Activated naive CD4-positive, alpha-beta T cell treated with anti-CD3 and anti-CD28 coated beads, Interleukin-2, amount 50 U/mL, for 72 hours (primary cell): ENCODE results near the gene USP47. TPM values are rescaled to one million over a fixed set of nuclear protein-coding genes. Genes with fewer than 3 reads are reported as not detected.

Source experiments
- ATAC-seq, 2 donors: fragments of 150-1000 bp; cut with Tn5 transposase; 2 replicates each; pipeline ENCODE4 v1.10.0; 2021; ENCODE audit warnings: mild to moderate bottlenecking in 2 of 2, moderate library complexity in 2 of 2
- DNase-seq, 2 donors: peaks; one replicate each; pipeline ENCODE4 v3.0.0; 2021 to 2022; ENCODE audit warnings: low spot score in 2 of 2
- H3K27ac Mint-ChIP-seq, 2 donors: one replicate each; pipeline ENCODE4 v1.8.0; 2022; ENCODE audit warnings: mild to moderate bottlenecking in 2 of 2, mixed read lengths in 2 of 2
- H3K36me3 Mint-ChIP-seq, 2 donors: one replicate each; pipeline ENCODE4 v1.8.0; 2022; ENCODE audit warnings: mixed read lengths in 2 of 2
- H3K9me3 Mint-ChIP-seq, 2 donors: one replicate each; pipeline ENCODE4 v1.8.0; 2022; ENCODE audit warnings: mixed read lengths in 2 of 2
- total RNA-seq, 2 donors: library from RNA; stranded (reverse); gene quantifications; one replicate each; pipeline ENCODE4 v1.2.3, GENCODE V29; 2022

Gene USP47
- total RNA-seq, 2 donors from 2014 or later = 39.7 to 51.4 TPM

DNA sequence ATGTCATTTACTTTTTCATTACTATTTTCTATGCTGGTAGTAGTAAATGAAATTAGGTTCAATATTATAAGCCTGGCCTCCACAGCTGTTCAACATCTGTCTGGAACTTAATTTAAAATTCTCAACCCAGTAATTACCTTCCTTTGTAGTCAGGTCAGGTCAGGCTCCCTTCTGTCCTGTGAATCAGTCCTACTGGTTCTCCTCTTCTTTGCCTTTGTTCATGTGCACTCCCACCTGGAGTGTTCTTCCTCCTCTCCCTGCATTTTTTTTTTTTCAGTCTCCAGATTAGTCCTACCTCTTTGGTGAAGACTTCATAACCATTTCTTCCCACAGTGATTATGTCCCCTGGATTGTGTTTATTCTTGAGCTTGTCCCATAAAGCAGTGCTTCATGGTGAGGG is 98.8 kb downstream of the USP47 start:
- ATAC-seq = no peak
- Mint-ChIP-seq H3K36me3 (peaks cover 9 to 10% of the 10 kb centered on the region in 2 donors), H3K9me3 (no peaks in the 10 kb centered on the region), H3K27ac (peak overlapping the region in 1 of 2 donors; percentile 1)
- DNase-seq = no peak

DNA sequence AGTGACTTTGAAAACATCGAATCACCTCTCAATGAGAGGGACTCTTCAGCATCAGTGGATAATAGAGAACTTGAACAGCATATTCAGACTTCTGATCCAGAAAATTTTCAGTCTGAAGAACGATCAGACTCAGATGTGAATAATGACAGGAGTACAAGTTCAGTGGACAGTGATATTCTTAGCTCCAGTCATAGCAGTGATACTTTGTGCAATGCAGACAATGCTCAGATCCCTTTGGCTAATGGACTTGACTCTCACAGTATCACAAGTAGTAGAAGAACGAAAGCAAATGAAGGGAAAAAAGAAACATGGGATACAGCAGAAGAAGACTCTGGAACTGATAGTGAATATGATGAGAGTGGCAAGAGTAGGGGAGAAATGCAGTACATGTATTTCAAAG is 100.9 kb downstream of the USP47 start:
- ATAC-seq (no peak), DNase-seq (no peak)
- Mint-ChIP-seq H3K36me3 (peaks cover 4 to 9% of the 10 kb centered on the region in 2 donors), H3K27ac (no peak overlapping the region), H3K9me3 (no peaks in the 10 kb centered on the region)

DNA sequence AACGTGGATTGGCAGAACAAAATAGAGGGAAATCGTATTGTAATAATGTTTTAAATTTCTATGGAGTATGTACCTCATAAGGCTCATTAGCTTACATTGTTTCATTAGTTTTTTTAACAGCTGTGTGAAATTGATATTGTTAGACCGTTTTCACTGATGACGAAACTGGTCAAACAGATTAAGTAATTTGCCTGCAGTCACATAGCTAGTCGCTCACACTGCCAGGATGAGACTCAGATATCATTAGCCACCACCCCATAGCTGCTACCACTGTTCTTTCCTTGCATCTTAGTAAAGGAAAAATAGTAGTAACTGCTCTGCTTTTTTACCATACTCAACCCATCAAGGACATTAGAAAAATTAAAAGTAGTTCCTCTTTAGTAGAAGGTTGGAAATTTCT is 102.7 kb downstream of the USP47 start:
- DNase-seq = no peak
- Mint-ChIP-seq H3K9me3 (no peaks in the 10 kb centered on the region), H3K36me3 (peaks cover 0 to 5% of the 10 kb centered on the region in 2 donors), H3K27ac (no peak overlapping the region)
- no peak for ATAC-seq

DNA sequence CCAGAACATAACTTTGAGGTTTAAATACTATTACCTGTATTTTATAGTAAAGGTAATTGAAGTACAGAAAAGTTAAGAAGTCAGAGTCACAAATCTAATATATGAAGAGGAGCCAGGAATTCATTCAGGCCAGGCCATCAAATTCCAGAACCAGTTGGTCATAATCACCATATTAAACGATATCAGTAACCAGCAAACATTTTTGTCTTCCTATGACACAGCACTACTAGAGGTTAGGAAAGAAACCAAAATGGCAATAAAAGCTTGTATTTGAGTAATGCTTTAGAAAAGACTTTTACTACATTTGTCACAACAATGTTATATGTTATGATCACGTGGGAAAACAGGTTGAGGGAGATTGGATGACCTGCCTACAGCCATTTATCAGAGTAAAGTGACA is 104.4 kb downstream of the USP47 start:
- DNase-seq = no peak
- H3K36me3 Mint-ChIP-seq = peaks cover 0 to 7% of the 10 kb centered on the region in 2 donors
- ATAC-seq = no peak
- H3K9me3 Mint-ChIP-seq = no peaks in the 10 kb centered on the region
- peak overlapping the region; percentile 20 to 30 for H3K27ac Mint-ChIP-seq

DNA sequence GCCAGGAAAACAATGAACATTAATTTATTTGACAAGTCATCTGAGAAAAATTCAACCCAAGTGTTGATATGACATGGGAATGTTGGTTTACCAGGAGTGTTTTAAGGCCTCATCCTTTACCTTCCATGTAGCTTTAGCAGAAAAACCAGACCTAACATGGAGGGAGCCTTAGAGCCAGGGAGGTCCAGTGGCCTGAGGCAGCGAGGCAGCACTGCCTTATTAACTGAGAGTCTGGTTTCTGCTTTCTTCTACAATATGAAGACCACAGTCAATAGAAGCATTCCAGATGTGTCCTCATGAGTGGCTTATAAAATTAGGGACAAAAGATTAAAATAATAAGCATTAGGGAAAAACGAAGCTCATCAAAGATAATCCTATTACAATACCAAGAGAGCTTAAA is 105.1 kb downstream of the USP47 start:
- Mint-ChIP-seq H3K9me3 (no peaks in the 10 kb centered on the region), H3K27ac (peak overlapping the region in 1 of 2 donors; percentile 20), H3K36me3 (peaks cover 0 to 14% of the 10 kb centered on the region in 2 donors)
- DNase-seq (no peak), ATAC-seq (no peak)

DNA sequence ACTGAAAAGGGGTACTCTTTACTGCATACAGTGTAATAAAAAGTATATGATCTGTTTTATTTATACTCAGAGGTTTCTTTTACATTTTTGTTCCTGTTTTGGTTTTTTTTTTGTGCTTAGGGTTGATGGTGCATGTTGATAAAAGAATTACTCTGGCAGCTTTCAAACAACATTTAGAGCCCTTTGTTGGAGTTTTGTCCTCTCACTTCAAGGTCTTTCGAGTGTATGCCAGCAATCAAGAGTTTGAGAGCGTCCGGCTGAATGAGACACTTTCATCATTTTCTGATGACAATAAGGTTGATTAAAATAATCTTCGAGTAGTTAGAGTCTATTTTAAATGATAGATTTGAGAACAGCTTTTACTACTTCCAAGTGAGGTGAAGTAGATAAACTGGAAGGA is 106.1 kb downstream of the USP47 start:
- Mint-ChIP-seq H3K27ac (peak overlapping the region in 1 of 2 donors; percentile 17), H3K36me3 (peaks cover 0 to 15% of the 10 kb centered on the region in 2 donors), H3K9me3 (no peaks in the 10 kb centered on the region)
- no peak for ATAC-seq
- no peak for DNase-seq

DNA sequence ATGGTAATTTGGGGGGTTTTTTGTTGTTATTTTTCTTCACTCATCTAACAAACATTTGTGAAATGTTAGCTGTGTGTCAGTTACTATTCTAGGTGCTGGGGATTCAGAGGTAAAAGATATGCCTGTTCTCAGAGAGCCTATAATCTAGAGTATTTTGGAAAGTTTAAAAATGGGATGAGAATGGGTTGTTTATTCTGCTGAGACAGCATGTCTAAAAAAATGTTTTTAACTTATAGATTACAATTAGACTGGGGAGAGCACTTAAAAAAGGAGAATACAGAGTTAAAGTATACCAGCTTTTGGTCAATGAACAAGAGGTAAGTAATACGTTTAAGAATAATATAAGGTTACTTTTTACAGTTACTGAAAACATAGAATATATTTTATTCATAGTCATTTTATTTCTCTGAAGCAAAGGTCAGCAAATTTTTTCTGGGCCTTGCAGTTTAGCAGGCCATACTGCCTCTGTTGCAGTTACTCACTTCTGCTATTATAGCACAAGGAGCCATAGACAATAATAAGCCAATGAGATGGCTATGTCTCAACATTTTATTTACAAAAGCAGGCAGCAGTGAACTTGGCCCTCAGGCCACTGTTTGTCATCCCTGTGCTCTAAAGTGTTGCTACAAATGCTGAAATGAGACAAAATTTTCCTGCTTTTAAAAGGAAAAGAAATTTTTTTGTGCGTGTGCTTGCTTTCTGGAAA is 106.6 kb downstream of the USP47 start:
- no peak for DNase-seq
- Mint-ChIP-seq H3K9me3 (no peaks in the 10 kb centered on the region), H3K36me3 (peaks cover 0 to 15% of the 10 kb centered on the region in 2 donors), H3K27ac (peak overlapping the region in 1 of 2 donors; percentile 17)
- ATAC-seq = no peak

DNA sequence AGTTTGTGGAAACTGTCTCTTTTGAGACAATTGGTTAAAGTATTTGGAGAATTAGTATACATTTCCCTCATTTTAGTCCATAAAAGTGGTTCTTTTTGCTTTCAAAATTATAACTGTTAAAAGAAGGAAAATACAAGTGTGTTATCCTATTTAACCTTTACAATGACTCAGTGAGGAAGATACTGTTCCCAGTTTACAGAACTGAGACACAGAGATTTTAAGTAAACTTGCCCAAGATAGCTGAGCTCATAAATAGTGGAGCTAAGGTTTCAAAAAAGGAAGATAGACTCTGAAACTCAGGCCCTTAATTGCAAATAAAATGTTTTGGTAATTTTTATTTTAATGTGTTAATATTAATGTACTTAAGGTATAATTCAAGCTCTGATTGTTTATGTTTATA is 107.7 kb downstream of the USP47 start:
- Mint-ChIP-seq H3K36me3 (peaks cover 0 to 15% of the 10 kb centered on the region in 2 donors), H3K9me3 (no peaks in the 10 kb centered on the region), H3K27ac (no peak overlapping the region)
- ATAC-seq = no peak
- no peak for DNase-seq

DNA sequence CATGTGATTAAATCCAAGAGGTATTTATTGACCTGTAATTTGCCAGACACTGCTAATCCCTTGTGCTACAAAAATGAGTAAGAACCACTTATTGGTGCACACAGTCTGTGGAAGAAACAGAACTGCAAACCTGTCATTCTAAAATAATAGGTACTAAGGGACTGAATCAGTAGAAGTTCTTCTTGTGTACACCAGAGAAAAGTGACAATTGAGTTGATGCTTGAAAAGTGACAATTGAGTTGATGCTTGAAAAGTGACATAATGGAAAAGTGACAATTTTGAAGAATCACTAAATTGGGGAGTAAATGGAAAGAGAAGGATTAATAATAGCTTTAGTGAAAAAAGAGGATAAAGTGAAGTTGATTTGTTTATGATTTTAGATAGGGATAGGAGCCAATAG is 110.3 kb downstream of the USP47 start:
- no peak for ATAC-seq
- peak overlapping the region in 1 of 2 donors; percentile 2 for H3K27ac Mint-ChIP-seq
- no peaks in the 10 kb centered on the region for H3K9me3 Mint-ChIP-seq
- H3K36me3 Mint-ChIP-seq = peaks cover 6 to 15% of the 10 kb centered on the region in 2 donors
- no peak for DNase-seq

DNA sequence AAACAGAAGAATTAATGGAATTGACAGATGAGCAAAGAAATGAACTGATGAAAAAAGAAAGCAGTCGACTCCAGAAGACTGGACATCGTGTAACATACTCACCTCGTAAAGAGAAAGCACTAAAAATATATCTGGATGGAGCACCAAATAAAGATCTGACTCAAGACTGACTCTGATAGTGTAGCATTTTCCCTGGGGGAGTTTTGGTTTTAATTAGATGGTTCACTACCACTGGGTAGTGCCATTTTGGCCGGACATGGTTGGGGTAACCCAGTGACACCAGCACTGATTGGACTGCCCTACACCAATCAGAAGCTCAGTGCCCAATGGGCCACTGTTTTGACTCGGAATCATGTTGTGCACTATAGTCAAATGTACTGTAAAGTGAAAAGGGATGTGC is 114.2 kb downstream of the USP47 start:
- Mint-ChIP-seq H3K36me3 (peaks cover 6 to 15% of the 10 kb centered on the region in 2 donors), H3K27ac (peak overlapping the region in 1 of 2 donors; percentile 44)

DNA sequence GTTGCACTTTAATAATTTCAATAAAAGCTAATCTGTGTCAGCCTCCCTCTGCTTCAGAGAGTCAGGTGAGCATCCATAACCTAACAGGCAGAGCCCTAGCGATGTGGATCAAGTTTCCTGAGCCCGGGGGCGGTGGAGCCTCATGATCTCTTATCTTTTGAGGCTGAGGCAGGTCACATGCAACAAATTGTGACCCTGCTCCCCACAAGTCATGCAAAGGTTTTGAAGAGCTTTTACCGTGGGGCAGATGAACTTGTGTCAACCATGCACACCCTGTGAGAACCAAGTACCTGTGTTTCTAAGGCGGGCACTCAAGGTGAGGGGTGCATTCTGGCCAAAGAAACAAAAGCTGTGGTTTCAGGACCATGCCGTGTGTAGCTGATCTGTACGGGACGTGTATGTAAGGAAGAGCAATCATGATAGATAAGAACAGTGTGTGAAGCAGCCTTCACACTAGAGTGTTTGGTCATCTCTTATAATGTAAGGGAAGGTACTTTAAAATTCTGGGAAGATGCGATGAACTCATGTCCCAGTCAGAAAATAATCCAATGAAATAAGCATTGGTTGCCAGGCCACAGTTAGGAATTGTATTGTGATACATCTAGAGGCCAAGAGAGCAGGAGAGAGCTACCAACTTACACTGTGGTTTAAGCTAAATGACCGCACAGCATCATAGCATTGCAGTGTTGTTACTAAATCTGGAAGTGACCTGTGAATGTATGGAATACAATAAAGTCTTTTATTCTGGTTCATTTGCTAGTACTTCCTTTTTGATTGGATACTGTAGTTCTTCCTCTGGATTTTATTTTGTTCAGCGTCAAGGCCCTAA is 116.8 kb downstream of the USP47 start:
- no peak for ATAC-seq
- peaks cover 0 to 6% of the 10 kb centered on the region in 2 donors for H3K36me3 Mint-ChIP-seq
- no peaks in the 10 kb centered on the region for H3K9me3 Mint-ChIP-seq
- DNase-seq = no peak
- H3K27ac Mint-ChIP-seq = peak overlapping the region in 1 of 2 donors; percentile 58

More for the DNA sequence above, 114.2 kb downstream of the USP47 start:
- H3K9me3 Mint-ChIP-seq = no peaks in the 10 kb centered on the region
- DNase-seq (no peak), ATAC-seq (no peak)

DNA sequence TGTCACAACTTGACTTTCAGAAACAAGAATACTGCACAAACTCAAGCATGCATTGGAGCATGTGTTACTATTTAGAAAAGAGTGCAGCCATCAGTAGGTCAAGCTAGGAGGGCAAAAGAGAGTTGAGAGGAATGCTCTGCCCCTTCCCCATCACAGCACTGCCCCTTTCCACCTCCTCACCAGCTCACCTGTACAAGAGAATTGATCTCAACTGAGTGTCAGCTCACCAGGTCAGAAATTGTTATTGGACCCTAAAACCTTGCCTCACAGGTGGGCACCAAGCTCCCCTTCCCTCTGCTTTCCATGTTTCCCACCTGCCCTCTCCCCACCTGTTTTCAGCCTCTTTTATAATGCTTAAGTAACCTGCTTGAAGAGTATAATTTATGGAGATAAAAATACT is 117.8 kb downstream of the USP47 start:
- Mint-ChIP-seq H3K36me3 (peaks cover 0 to 6% of the 10 kb centered on the region in 2 donors), H3K27ac (peak overlapping the region in 1 of 2 donors; percentile 40), H3K9me3 (no peaks in the 10 kb centered on the region)
- no peak for DNase-seq
- ATAC-seq = no peak

DNA sequence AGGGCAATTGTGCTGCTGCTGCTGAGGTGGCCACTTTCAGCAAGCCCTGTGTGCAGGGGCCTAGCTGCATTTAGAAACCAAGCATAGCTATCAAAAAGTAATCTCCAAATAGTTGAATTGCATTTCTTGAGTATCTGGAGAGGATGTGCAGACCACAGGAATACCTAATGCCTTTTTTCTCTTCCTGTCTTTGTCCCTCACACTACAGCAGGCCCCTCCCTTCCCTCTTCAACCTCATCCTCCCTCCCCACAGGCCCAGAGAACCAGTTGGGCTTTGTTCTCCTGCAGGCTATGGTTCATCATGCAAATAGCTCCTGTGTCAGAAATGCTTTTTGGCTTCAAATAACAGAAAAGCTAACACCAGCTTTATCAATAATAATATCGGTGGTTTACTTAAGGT is 118.9 kb downstream of the USP47 start:
- peaks cover 0 to 6% of the 10 kb centered on the region in 2 donors for H3K36me3 Mint-ChIP-seq
- H3K9me3 Mint-ChIP-seq = no peaks in the 10 kb centered on the region
- peak overlapping the region in 1 of 2 donors; percentile 40 for H3K27ac Mint-ChIP-seq
- ATAC-seq (peak in 1 of 2 donors; percentile 56), DNase-seq (no peak)

DNA sequence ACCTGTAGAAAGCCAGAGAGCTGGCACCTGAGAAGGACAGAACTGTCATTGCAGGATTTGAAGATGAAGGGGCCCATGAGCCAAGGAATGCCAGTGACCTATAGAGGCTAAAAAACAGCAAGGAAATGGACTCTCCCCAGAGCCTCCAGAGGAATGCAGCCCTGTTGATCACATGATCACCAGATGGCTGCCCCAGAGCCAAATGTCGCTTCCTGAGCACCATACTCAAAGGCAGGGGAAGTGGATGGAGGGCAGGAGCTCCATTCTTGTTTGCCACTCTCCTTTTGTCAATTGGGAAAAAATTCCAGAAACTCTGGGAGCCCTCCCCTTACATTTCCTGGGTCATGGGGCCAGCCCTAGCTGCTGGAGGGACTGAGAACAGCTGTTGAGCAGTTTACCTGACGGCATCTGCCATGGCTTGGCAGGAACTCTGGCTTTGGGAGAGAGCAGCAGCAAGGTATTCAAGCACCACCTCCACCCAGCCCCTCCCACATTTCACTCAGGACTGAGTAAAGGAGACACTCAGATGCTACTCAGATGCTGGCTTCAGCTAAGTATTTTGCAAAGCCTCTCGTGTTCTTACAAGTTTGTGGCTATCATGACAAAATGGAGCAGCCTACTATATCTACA is 119.7 kb downstream of the USP47 start:
- Mint-ChIP-seq H3K9me3 (no peaks in the 10 kb centered on the region), H3K36me3 (no peaks in the 10 kb centered on the region), H3K27ac (no peak overlapping the region)
- DNase-seq (no peak), ATAC-seq (no peak)

DNA sequence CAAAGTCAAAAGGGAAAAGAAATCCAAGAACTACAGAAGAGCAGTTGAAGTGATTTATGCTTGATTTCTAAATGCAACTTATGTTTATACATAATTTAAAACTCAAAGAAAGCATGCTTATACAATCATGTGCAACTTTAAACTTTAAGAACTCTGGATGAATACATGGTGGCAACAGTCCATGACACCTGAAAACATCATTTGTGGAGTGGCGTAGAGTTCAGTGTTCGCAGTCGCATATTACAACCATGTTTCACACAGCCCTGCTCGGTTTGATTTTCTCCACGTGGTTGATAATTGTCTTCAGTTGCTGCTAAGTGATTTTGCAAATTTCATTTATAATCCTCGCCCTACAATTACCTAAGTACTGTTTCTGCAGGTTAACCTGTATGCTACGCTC is 121.3 kb downstream of the USP47 start:
- ATAC-seq (no peak), DNase-seq (no peak)
- H3K27ac Mint-ChIP-seq = no peak overlapping the region
- H3K9me3 Mint-ChIP-seq = no peaks in the 10 kb centered on the region
- H3K36me3 Mint-ChIP-seq = no peaks in the 10 kb centered on the region

DNA sequence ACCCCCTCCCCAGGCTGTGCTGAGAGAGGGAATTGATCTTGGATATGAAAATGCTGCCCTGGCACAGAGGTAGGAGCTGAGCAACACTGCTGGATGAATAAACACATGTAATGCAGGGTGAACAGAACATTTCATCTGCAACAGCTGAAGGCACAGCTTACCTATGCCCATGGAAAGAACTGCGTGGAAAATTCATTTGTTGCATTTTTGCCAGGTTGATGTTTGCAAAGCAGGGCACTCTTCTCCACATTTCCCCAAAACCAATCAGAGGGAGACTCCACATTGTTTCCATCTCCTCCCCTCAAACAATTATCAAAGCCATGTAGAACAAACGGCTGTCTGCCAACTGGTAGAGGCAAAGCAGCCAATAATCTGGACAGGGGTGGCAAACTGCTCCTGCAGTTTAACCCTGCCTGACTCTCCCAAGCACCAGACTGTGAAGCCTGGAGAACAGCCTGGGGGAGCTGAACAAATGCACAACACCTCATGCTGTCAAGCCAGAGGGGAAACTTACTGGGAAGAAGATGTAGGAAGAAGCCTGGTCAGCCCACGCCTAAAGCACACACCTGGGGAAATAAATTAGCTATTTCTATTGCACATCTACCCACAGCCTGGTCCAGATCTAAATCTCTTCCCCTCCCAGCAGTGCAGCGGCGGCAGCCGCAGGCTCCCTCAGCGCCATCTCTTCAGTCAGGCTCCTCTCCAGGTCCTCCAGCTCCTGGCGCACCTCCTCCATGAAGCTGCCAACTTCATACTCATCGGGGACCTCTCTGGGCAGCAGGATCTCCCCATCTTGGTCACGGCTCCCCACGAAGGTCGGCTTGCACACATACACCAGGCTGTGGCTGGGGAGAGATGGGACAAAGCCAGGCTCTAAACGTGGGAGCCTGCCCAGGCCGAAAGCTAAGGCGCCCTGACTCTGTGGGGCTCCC is 122.3 kb downstream of the USP47 start:
- Mint-ChIP-seq H3K9me3 (no peaks in the 10 kb centered on the region), H3K36me3 (no peaks in the 10 kb centered on the region), H3K27ac (no peak overlapping the region)
- DNase-seq = no peak
- ATAC-seq = no peak
